ENCODE results near the gene NACC2. TPM values are rescaled to one million over a fixed set of nuclear protein-coding genes. Genes with fewer than 3 reads are reported as not detected.

The NACC2 gene
- total and polyA plus RNA-seq, 8 donors: 4.1 to 69.2 (median 10.0) TPM

GRCh38 chr9:136096505-136097001 lies 1.5 kb upstream of the NACC2 start:
- peaks cover 30 to 54% (median 37%) of the 10 kb centered on the region in 4 donors for H3K4me1 ChIP-seq
- H3K36me3 ChIP-seq: peaks cover 0 to 7% (median 2%) of the 10 kb centered on the region in 4 donors
- 83 to 89% (median 86%) methylated on average over 5 of the region's 5 CpGs for WGBS, 5 donors
- TF ChIP-seq POLR2A (IDR thresholded peaks at IDR 0.05) (no peak), POLR2AphosphoS5 (IDR thresholded peaks at IDR 0.05) (no peak), CTCF (IDR thresholded peaks at IDR 0.05) (no peak), EP300 (IDR thresholded peaks at IDR 0.05) (no peak)
- no peak for DNase-seq
- peaks cover 0 to 26% (median 0%) of the 10 kb centered on the region in 3 donors for H3K27me3 ChIP-seq
- no peaks in the 10 kb centered on the region for H3K9me3 ChIP-seq
- peak overlapping the region in 3 of 5 donors; percentile 87 to 96 (median 95) for H3K27ac ChIP-seq
- intact Hi-C loops (cut with DNase I; ENCODE audit: low total_unique reads): no loop called here
- no peak overlapping the region for H3K4me3 ChIP-seq

- TF ChIP-seq POLR2A (IDR thresholded peaks at IDR 0.05) (no peak), CTCF (IDR thresholded peaks at IDR 0.05) (no peak), EP300 (IDR thresholded peaks at IDR 0.05) (no peak), POLR2AphosphoS5 (IDR thresholded peaks at IDR 0.05) (peak in 1 of 3 donors; percentile 6)
- WGBS, 5 donors: 2 to 15% (median 4%) methylated on average over 21 to 74 of the region's 74 CpGs
- peaks cover 53 to 70% (median 59%) of the 10 kb centered on the region in 4 donors for H3K4me1 ChIP-seq
- H3K9me3 ChIP-seq: no peaks in the 10 kb centered on the region
- peaks cover 0 to 7% (median 2%) of the 10 kb centered on the region in 4 donors for H3K36me3 ChIP-seq
- intact Hi-C loops (cut with DNase I; ENCODE audit: low total_unique reads): no loop called here
- H3K4me3 ChIP-seq: peak overlapping the region; percentile 84 to 95 (median 90)
- peaks cover 0 to 11% (median 0%) of the 10 kb centered on the region in 3 donors for H3K27me3 ChIP-seq
- peak; percentile 69 to 78 for DNase-seq
- H3K27ac ChIP-seq: peak overlapping the region; percentile 86 to 96 (median 94)
These were observed 851 bp downstream of the NACC2 start for GRCh38 chr9:136093995-136094881.

GRCh38 chr9:136093346-136093986 lies 1.6 kb downstream of the NACC2 start:
- 21 to 36% (median 26%) methylated on average over 12 to 16 of the region's 16 CpGs for WGBS, 5 donors
- Histone ChIP-seq H3K4me3 (peak overlapping the region; percentile 84 to 95 (median 90)), H3K4me1 (peaks cover 61 to 75% (median 67%) of the 10 kb centered on the region in 4 donors), H3K36me3 (peaks cover 0 to 7% (median 2%) of the 10 kb centered on the region in 4 donors), H3K9me3 (no peaks in the 10 kb centered on the region), H3K27ac (peak overlapping the region; percentile 86 to 96 (median 94)), H3K27me3 (peaks cover 0 to 3% (median 0%) of the 10 kb centered on the region in 3 donors)
- no peak for TF ChIP-seq POLR2AphosphoS5 (IDR thresholded peaks at IDR 0.05)
- TF ChIP-seq EP300 (IDR thresholded peaks at IDR 0.05): no peak
- no peak for TF ChIP-seq CTCF (IDR thresholded peaks at IDR 0.05)
- TF ChIP-seq POLR2A (IDR thresholded peaks at IDR 0.05): no peak
- intact Hi-C loops (cut with DNase I; ENCODE audit: low total_unique reads): no loop called here
- DNase-seq: peak in 1 of 2 donors; percentile 54

- 63 to 83% (median 70%) methylated on average over 9 of the region's 9 CpGs for WGBS, 5 donors
- H3K36me3 ChIP-seq: peaks cover 0 to 7% (median 2%) of the 10 kb centered on the region in 4 donors
- H3K27me3 ChIP-seq: no peaks in the 10 kb centered on the region
- no peak for TF ChIP-seq POLR2A (IDR thresholded peaks at IDR 0.05)
- TF ChIP-seq EP300 (IDR thresholded peaks at IDR 0.05): no peak
- no peak for TF ChIP-seq POLR2AphosphoS5 (IDR thresholded peaks at IDR 0.05)
- no peak for TF ChIP-seq CTCF (IDR thresholded peaks at IDR 0.05)
- DNase-seq: no peak
- H3K4me1 ChIP-seq: peaks cover 66 to 82% (median 74%) of the 10 kb centered on the region in 4 donors
- peak overlapping the region in 4 of 5 donors; percentile 90 to 96 (median 94) for H3K27ac ChIP-seq
- no peaks in the 10 kb centered on the region for H3K9me3 ChIP-seq
- peak overlapping the region; percentile 84 to 95 (median 90) for H3K4me3 ChIP-seq
- intact Hi-C loops (cut with DNase I; ENCODE audit: low total_unique reads): no loop called here
These were observed 2.3 kb downstream of the NACC2 start for GRCh38 chr9:136092741-136093140.
